Activated naive CD8-positive, alpha-beta T cell treated with anti-CD3 and anti-CD28 coated beads, Interleukin-2, amount 10 ng/mL, durations not matched to agents 7 days and 5 days (primary cell): ENCODE measurements around the gene CNTRL. TPM values are rescaled to one million over a fixed set of nuclear protein-coding genes. Genes with fewer than 3 reads are reported as not detected.
A peak's percentile ranks its signal among the peaks of the same experiment; 100 is the strongest.

Source experiments
- ATAC-seq: fragments of 150-1000 bp; cut with Tn5 transposase; one replicate; pipeline ENCODE4 v1.10.0; 2021; ENCODE audit warnings: low read depth, moderate library complexity
- POLR2A ChIA-PET: fragments of 350-600 bp; sonication (Branson Sonifier 250); formaldehyde crosslinking; loops from one replicate; lab custom pipeline; 2021; ENCODE audit warnings: antibody characterized with exemption; lab: Charles Lee
- DNase-seq: peaks from one replicate; pipeline ENCODE4 v3.0.0; 2021
- H3K27ac Mint-ChIP-seq: one replicate; pipeline ENCODE4 v1.8.0; 2022; ENCODE audit warnings: mild to moderate bottlenecking, mixed read lengths
- H3K27me3 Mint-ChIP-seq: one replicate; pipeline ENCODE4 v1.8.0; 2022; ENCODE audit warnings: mild to moderate bottlenecking, moderate library complexity, mixed read lengths
- H3K36me3 Mint-ChIP-seq: one replicate; pipeline ENCODE4 v1.8.0; 2021; ENCODE audit warnings: mild to moderate bottlenecking, mixed read lengths
- H3K4me1 Mint-ChIP-seq: one replicate; pipeline ENCODE4 v1.8.0; 2021; ENCODE audit warnings: mixed read lengths
- H3K4me3 Mint-ChIP-seq: one replicate; pipeline ENCODE4 v1.8.0; 2022; ENCODE audit warnings: mild to moderate bottlenecking, moderate library complexity, mixed read lengths
- H3K9me3 Mint-ChIP-seq: one replicate; pipeline ENCODE4 v1.8.0; 2021; ENCODE audit warnings: mixed read lengths
- total RNA-seq, 2 experiments: library from RNA; stranded (reverse); gene quantifications; one replicate each; pipeline ENCODE4 v1.2.3, GENCODE V29; 2021

CNTRL gene
- total RNA-seq, 2 experiments from 2014 or later, result 92.3 to 94.6 TPM

DNA sequence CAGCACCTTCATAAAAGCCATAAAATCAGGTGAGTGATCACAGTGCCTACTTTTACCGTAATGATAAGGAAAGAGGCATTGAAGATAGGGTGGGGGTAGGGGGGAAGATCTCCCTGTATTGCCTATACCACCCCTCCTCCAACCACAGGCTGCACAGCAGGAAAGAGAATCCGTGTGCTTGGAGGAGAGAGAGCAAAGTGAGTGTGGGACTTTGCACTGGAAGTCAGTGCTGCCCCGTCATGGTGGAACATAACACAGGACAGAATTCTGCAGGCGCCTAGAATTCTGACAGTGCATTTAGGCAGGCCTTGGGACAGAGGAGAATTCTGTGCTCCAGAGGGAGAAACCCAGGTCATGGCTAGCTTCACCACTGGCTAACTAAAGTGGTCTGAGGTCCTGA lies 21.2 kb upstream of the CNTRL start:
- Mint-ChIP-seq H3K4me3 (no peak overlapping the region), H3K4me1 (no peaks in the 10 kb centered on the region), H3K27me3 (peaks cover 2% of the 10 kb centered on the region), H3K9me3 (peaks cover 2% of the 10 kb centered on the region), H3K27ac (no peak overlapping the region), H3K36me3 (peaks cover 8% of the 10 kb centered on the region)
- POLR2A ChIA-PET, result no interaction called here
- DNase-seq, result no peak
- no peak for ATAC-seq

DNA sequence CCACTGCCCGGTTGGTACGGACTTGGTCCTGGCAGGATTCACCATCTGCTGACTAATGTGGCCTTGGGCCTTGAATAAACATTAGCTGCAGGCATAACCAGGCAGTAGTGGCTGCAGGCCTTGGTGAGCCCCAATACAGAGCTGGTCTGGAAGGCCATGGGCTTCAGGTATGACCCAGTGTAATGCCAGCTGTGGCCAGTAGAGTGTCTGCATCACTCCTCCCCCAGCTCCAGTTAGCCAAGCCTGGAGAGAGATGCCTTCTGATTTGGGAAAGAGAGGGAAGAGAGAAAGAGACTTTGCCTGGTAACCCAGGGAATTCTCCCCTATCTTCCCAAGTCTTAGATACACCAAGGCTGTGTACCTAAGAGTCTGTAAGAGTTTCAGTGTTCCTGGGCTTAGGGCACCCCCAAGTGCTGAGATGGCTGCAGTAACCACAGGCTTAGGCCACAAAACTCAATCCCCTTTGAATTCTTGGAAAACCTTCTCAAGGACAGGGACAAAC lies 19.1 kb upstream of the CNTRL start:
- POLR2A ChIA-PET, result no interaction called here
- peaks cover 2% of the 10 kb centered on the region for H3K9me3 Mint-ChIP-seq
- no peak for ATAC-seq
- no peak overlapping the region for H3K27ac Mint-ChIP-seq
- DNase-seq, result no peak
- peaks cover 2% of the 10 kb centered on the region for H3K27me3 Mint-ChIP-seq
- no peak overlapping the region for H3K4me3 Mint-ChIP-seq
- peaks cover 8% of the 10 kb centered on the region for H3K36me3 Mint-ChIP-seq
- H3K4me1 Mint-ChIP-seq, result peaks cover 3% of the 10 kb centered on the region

GRCh38 chr9:121057821-121058220 lies 16.9 kb upstream of the CNTRL start:
- DNase-seq (no peak), ATAC-seq (no peak)
- Mint-ChIP-seq H3K4me1 (peaks cover 7% of the 10 kb centered on the region), H3K9me3 (peaks cover 2% of the 10 kb centered on the region), H3K27me3 (peaks cover 2% of the 10 kb centered on the region), H3K27ac (no peak overlapping the region), H3K4me3 (no peak overlapping the region), H3K36me3 (peaks cover 8% of the 10 kb centered on the region)
- POLR2A ChIA-PET, result no interaction called here

GRCh38 chr9:121059513-121059912 lies 15.2 kb upstream of the CNTRL start:
- peaks cover 8% of the 10 kb centered on the region for H3K36me3 Mint-ChIP-seq
- ATAC-seq, result no peak
- POLR2A ChIA-PET, result no interaction called here

DNA sequence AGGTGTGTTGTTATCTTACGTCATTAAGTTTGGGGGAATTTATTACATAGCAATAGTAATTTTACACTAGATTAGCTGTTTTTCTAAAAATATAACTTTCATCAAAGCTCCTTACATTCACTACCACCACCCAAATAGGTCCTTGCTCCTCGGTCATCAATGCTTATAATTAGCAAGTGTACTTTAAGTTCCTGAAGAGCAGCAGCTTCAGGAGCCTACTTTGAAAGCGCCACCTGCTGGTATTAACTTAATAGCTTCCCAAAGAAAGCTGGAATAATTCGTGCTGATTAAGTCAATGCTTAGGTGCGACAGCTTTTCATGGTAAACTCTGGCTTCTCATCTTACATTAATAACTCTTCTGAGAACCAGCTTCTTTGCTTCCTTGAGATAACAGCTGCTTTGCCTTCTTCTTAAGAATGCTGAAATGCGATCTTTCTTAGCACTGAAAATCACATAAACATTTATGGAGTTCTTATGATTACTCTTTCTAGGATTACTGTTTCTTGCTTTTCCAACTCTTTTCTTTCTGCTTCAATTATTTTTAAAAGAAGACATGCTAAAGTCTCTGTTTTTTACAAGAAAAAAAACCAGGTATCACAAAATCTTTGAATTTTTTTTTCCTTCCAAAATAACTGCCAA lies 14.6 kb upstream of the CNTRL start:
- Mint-ChIP-seq H3K4me3 (no peak overlapping the region), H3K4me1 (peaks cover 12% of the 10 kb centered on the region), H3K27me3 (peaks cover 4% of the 10 kb centered on the region), H3K27ac (no peak overlapping the region), H3K36me3 (peaks cover 5% of the 10 kb centered on the region), H3K9me3 (peaks cover under 1% of the 10 kb centered on the region)
- no peak for ATAC-seq
- DNase-seq, result no peak
- POLR2A ChIA-PET, result no interaction called here

More at GRCh38 chr9:121059513-121059912, 15.2 kb upstream of the CNTRL start:
- H3K4me1 Mint-ChIP-seq, result peaks cover 12% of the 10 kb centered on the region
- no peak overlapping the region for H3K27ac Mint-ChIP-seq
- H3K9me3 Mint-ChIP-seq, result peaks cover 2% of the 10 kb centered on the region
- peaks cover 4% of the 10 kb centered on the region for H3K27me3 Mint-ChIP-seq
- H3K4me3 Mint-ChIP-seq, result no peak overlapping the region
- no peak for DNase-seq

GRCh38 chr9:121066850-121067249 lies 7.9 kb upstream of the CNTRL start:
- Mint-ChIP-seq H3K27me3 (peaks cover 2% of the 10 kb centered on the region), H3K4me1 (peaks cover 22% of the 10 kb centered on the region), H3K27ac (no peak overlapping the region), H3K36me3 (peaks cover 9% of the 10 kb centered on the region), H3K9me3 (peaks cover 6% of the 10 kb centered on the region), H3K4me3 (no peak overlapping the region)
- DNase-seq (no peak), ATAC-seq (no peak)
- POLR2A ChIA-PET, result interaction anchor here (0.7 kb wide), 2 partner anchors 24 to 687 kb away, joined by 3 to 4 read pairs; no protein-coding TSS in a partner anchor

DNA sequence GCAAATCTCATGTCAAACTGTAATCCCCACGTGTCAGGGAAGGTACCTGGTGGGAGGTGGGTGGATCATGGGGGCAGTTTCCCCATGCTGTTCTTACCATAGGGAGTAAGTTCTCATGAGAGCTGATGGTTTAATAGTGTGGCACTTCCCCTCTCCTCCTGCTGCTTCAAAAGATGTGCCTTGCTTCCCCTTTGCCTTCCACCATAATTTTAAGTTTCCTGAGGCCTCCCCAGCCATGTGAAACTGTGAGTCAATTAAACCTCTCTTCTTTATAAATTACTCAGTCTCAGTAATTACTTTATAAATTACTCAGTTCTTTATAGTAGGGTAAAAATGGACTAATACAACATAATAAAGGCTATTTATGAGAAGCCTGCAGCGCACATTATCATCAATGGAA lies 7.1 kb upstream of the CNTRL start:
- no peak overlapping the region for H3K4me3 Mint-ChIP-seq

DNA sequence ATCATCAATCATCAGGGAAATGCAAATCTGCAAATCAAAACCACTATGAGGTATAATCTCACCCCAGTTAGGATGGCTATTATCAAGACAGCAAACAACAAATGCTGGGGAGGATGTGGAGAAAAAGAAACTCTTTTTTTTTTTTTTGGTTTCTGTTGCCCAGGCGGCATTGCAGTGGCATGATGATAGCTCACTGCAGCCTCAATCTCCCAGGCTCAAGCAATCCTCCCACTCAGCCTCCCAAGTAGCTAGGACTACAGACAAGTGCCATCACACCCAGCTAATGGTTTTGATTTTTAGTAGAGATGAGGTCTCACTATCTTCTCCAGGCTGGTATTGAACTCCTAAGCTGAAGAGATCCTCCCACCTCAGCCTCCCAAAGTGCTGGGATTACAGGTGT lies 5.4 kb upstream of the CNTRL start:
- DNase-seq (no peak), ATAC-seq (peak; percentile 17)
- H3K27ac Mint-ChIP-seq, result no peak overlapping the region
- POLR2A ChIA-PET, result interaction anchor here (0.7 to 1.4 kb wide), 2 partner anchors 11 to 20 kb away, joined by 3 to 4 read pairs; no protein-coding TSS in a partner anchor
- H3K4me1 Mint-ChIP-seq, result peaks cover 28% of the 10 kb centered on the region
- no peaks in the 10 kb centered on the region for H3K27me3 Mint-ChIP-seq
- no peak overlapping the region for H3K4me3 Mint-ChIP-seq
- H3K36me3 Mint-ChIP-seq, result peaks cover 9% of the 10 kb centered on the region
- H3K9me3 Mint-ChIP-seq, result peaks cover 6% of the 10 kb centered on the region

More for the DNA sequence above, 7.1 kb upstream of the CNTRL start:
- no peak for DNase-seq
- Mint-ChIP-seq H3K27ac (no peak overlapping the region), H3K27me3 (peaks cover 2% of the 10 kb centered on the region), H3K36me3 (peaks cover 9% of the 10 kb centered on the region), H3K4me1 (peaks cover 24% of the 10 kb centered on the region), H3K9me3 (peaks cover 6% of the 10 kb centered on the region)
- no peak for ATAC-seq
- POLR2A ChIA-PET, result no interaction called here

DNA sequence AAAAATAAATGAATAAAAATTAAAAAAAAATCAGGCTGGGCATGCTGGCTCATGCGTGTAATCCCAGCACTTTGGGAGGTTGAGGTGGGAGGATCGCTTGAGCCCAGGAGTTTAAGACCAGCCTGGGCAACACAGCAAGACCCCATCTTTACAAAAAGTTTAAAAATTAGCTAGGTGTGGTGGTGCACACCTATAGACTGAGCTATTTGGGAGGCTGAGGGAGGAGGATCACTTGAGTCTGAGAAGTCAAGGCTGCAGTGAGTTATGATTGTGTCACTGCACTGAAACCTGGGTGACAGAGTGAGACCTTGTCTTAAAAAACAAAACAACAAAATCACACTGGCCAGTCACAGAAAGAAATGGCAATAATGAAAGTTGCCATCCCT lies 3.4 kb upstream of the CNTRL start:
- DNase-seq (no peak), ATAC-seq (no peak)
- Mint-ChIP-seq H3K4me3 (peak overlapping the region; percentile 88), H3K36me3 (peaks cover 9% of the 10 kb centered on the region), H3K4me1 (peaks cover 35% of the 10 kb centered on the region), H3K9me3 (peaks cover 6% of the 10 kb centered on the region), H3K27me3 (no peaks in the 10 kb centered on the region), H3K27ac (peak overlapping the region; percentile 88)
- POLR2A ChIA-PET, result interaction anchor here (0.6 to 2.1 kb wide), 4 partner anchors 10 to 396 kb away, joined by 3 to 6 read pairs (median 4); partner anchors contain the start of gene FBXW2

DNA sequence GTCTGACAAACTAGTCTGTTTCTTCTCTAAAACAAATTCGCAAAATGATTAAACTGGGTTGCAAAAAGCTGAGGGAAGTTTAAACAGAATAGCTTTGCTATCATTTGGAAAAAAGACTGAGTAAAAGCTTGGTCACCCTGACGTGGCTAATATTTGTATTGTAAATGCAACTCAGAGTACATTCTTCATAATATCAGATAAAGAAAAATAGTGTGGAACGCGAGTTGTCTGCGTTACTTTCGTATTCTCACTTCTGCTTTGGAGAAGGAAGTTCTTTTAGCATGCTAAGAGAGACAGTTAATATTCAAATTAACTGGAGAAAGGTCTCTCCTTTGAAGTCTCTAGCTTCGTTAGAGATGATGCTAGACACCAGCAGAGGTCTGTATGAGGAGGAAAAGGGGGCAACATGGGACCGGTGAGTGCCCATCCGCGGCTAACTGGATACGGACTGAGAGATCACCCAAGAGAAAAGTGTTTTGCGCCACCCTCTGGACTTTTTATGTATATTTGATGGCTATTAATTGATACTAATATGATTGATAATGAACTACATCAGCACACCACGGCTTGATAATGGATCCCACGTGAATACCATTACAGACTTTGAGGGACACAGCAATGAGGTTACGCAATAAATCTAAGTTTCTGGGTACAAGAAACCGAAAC lies 2.9 kb upstream of the CNTRL start:
- Mint-ChIP-seq H3K27ac (peak overlapping the region; percentile 88), H3K36me3 (peaks cover 7% of the 10 kb centered on the region), H3K27me3 (no peaks in the 10 kb centered on the region), H3K4me3 (peak overlapping the region; percentile 88), H3K9me3 (peaks cover 6% of the 10 kb centered on the region), H3K4me1 (peaks cover 40% of the 10 kb centered on the region)
- POLR2A ChIA-PET, result interaction anchor here (0.6 to 2.1 kb wide), 3 partner anchors 203 to 396 kb away, joined by 3 to 6 read pairs (median 5); partner anchors contain the start of gene FBXW2
- DNase-seq (peak; percentile 37), ATAC-seq (peak; percentile 3)

DNA sequence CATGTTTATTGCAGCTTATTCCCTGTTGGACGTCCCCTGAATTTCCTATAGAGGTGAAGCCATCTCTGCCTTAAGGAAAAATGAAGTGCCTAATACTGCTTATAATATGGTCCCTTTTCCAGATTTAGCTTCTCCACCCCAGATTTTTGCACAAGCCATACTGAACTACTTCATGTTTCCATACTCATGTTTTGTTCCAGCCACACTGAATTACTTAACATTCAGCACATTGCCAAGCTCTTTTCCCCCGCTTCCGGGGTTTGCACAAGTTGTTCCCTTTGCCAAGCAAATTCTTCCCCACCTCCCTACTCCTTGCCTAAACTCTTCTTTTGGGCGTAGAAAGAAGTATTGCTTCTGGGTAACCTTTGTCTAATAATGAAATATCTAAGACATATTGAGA lies 1.7 kb upstream of the CNTRL start:
- peak overlapping the region; percentile 99 for H3K4me3 Mint-ChIP-seq
- peaks cover 44% of the 10 kb centered on the region for H3K4me1 Mint-ChIP-seq
- H3K9me3 Mint-ChIP-seq, result peaks cover 3% of the 10 kb centered on the region
- no peak for ATAC-seq
- H3K27me3 Mint-ChIP-seq, result no peaks in the 10 kb centered on the region
- peaks cover 3% of the 10 kb centered on the region for H3K36me3 Mint-ChIP-seq
- POLR2A ChIA-PET, result interaction anchor here (0.6 to 2.1 kb wide), 4 partner anchors 33 to 279 kb away, joined by 4 to 6 read pairs (median 5); partner anchors contain the start of genes FBXW2 and RAB14
- peak overlapping the region; percentile 57 for H3K27ac Mint-ChIP-seq
- no peak for DNase-seq

DNA sequence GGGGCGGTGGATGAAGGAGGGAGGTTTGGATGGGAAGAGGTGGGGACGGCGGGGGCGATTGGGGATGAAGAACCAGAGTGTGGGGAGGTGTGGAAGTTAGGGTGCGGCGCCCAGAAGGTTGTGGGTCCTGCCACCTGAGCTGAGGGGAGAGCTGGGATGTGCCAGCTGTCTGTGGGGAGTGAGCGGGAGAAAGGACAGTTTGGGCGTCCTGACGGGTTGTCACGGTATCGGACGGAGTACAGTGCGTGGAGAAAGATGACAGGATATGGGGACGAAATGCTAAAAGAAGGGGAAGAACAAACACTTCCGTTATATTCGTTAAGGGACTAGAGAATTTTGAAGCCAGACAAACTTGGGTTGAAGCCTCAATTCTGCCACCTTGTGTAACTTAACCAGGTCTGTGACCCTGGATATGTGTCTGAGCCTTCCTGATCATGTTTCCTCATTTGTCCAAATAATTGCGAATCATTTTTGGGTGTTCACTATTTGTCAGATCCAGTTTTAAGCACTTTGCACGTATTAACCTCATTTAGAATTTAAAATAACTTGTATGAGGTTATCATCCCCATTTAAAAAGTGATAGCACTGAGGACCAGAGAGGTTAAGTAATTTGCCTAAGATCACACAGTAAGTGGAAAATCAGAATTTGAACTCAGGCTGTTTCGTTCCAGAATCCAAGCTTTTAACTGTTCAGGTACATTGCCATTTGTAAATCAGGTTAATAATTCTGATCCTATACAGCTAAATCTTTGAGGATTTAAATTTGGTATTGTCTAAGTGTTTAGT lies 689 bp downstream of the CNTRL start:
- H3K4me3 Mint-ChIP-seq, result peak overlapping the region; percentile 99
- peaks cover 40% of the 10 kb centered on the region for H3K4me1 Mint-ChIP-seq
- no peaks in the 10 kb centered on the region for H3K27me3 Mint-ChIP-seq
- H3K9me3 Mint-ChIP-seq, result peaks cover 2% of the 10 kb centered on the region
- DNase-seq (no peak), ATAC-seq (peak; percentile 16)
- H3K36me3 Mint-ChIP-seq, result peaks cover 1% of the 10 kb centered on the region
- POLR2A ChIA-PET, result interaction anchor here (1.2 to 1.7 kb wide), 5 partner anchors 46 to 282 kb away, joined by 3 to 7 read pairs (median 3); partner anchors contain the start of gene FBXW2
- H3K27ac Mint-ChIP-seq, result peak overlapping the region; percentile 87

- no peaks in the 10 kb centered on the region for H3K9me3 Mint-ChIP-seq
- no peak overlapping the region for H3K4me3 Mint-ChIP-seq
- H3K4me1 Mint-ChIP-seq, result peaks cover 8% of the 10 kb centered on the region
- H3K27ac Mint-ChIP-seq, result no peak overlapping the region
- ATAC-seq, result no peak
- POLR2A ChIA-PET, result interaction anchor here (0.7 kb wide), 1 partner anchor 155 kb away, joined by 4 read pairs; no protein-coding TSS in a partner anchor
- H3K27me3 Mint-ChIP-seq, result no peaks in the 10 kb centered on the region
- DNase-seq, result no peak
- peaks cover 29% of the 10 kb centered on the region for H3K36me3 Mint-ChIP-seq
These were observed 7.3 kb downstream of the CNTRL start for GRCh38 chr9:121082075-121082474.
